GM19372 (cell line): ENCODE measurements around the gene UBFD1.
"Not testable (repeated sequence)": the region's sequence is repeated elsewhere in the genome, so short reads cannot be mapped to it uniquely, and the experiment has no call there.

ENCODE experiments used
- ATAC-seq: cut with Tn5 transposase; IDR thresholded peaks from one replicate; pipeline ENCODE4 v1.9.1; 2021; ENCODE audit warnings: mild to moderate bottlenecking, low read depth, moderate library complexity; ENCODE audit not compliant: unreplicated experiment

UBFD1 gene

GRCh38 chr16:23556881-23557778 lies at the start of gene UBFD1, which contains the start of gene EARS2:
Gene UBFD1 (plus strand): TSS chr16:23557727. CDS start chr16:23557743, 16 bp downstream.
Gene EARS2 (minus strand): TSS chr16:23557350. CDS start chr16:23557343, 7 bp downstream.
- ATAC-seq: peak; percentile 86

GRCh38 chr16:23508589-23509440 lies 48.7 kb upstream of the UBFD1 start:
- no peak for ATAC-seq

DNA sequence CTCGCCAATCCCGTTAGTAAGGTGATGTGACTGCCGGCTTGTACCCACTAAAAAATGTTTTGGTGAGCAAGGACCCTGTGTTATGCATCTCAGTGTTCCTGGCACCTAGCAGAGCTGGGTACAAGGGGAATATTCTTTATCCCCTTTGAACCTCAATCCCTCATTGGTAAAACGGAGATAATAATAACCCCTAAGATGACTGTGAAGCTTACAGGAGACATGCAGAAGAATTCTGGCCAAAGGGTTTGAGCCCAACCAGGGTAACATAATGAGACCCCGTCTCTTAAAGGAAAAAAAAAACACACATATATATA lies 48.1 kb upstream of the UBFD1 start:
- no peak for ATAC-seq

DNA sequence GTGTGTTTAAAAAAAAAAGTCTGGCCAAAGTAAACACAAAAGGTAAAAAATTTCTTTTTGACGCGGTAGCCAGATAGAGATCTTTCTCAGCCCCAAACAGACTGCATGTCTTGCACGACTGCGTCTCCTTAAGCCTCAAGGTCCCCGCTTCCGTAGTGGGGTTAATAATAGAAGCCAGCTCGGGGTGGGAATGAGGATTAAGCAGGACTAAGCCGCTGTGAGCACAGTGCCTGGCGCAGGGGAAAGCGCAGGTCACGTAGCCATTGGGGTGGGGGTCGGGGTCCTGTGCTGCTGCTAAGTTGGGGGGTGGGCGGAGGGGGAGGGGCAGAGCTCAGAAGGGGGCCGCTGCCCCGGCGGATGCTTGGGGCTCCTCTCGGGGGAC lies 47.8 kb upstream of the UBFD1 start:
- ATAC-seq: peak; percentile 3

DNA sequence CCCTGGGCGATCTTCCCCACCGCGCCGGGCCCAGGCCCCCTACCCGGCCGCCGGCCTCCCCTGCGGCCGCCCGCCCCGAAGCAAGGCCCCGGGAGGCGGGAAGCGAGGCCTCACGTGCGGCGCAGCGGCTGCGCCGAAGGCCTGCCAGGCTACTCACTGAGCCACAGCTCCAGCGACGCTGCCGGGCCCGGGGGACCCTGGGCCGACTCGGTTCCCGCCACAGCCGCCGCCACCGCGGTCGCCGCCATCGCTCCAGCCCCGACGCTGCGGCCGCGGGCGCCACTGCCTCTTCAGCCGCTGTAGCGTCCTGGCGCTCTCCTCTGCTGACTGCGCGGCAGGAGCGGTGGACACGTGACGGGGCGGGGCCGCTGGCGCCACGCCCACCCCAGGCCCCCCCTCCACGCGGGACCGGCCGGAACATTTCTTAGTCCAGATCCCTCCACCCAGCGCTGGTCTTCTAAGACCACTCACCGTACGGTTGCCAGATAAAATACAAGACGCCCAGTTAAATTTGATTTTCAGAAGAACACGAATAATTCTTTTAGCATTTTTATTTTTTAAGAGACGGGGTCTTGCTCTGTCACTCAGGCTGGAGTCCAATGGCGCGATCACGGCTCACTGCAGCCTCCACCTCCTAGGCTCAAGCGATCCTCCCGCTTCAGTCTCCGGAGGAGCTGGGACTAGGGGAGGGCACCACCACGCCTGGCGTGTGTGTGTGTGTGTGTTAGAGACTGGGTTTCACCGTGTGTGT lies 47.2 kb upstream of the UBFD1 start, which contains the start of gene GGA2:
TSS of gene GGA2 (minus strand) at position 331 of the 751 bp plus-strand sequence. CDS start at position 248, 83 bp downstream.
- ATAC-seq: peak; percentile 70

GRCh38 chr16:23510915-23511270 lies 46.6 kb upstream of the UBFD1 start:
- not testable (repeated sequence) for ATAC-seq

DNA sequence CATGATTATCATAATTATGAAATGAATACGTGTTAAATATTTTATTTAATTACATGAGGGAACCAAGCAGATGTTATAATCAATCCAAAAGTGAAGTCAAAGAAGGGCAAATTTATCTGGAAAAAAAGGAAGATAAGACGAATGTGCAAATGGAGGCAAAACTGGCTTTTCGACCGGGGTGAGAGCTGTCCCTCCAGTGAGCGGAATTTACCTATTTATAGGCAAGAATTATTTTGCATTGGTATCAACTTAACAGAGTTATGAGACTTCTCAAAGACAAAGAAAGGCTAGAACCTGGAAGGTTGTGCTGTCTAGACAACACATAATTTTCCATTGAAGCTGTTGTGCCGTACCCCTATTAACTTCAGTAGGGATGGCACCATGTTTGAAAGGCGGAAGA lies 45.8 kb upstream of the UBFD1 start:
- ATAC-seq: no peak

DNA sequence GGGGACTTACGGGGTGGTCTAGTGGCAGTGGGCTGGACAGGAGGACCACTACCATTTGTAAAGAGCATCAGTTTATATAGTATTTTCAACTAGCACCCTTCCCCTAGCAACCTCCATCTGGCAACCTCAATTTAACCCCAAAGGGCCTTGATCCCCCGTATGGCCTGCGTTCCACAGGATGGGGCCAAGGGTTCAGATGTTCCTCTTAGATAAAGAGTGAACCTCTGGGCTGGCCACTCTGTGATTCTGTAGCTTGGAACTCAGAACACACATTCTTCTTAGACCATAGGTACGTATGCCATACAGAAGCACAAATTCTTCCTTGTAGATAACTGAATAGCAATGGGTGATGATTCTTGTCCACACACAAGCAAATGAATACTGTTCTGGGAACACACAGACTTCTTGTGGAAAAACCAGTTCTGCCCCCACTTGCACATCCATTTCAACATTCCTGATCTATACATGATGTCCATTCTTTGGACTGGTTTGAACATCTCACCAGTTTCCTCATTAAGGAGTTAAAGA lies 45.3 kb upstream of the UBFD1 start:
- no peak for ATAC-seq

- no peak for ATAC-seq
Observed at GRCh38 chr16:23514381-23515152, 43.0 kb upstream of the UBFD1 start.

DNA sequence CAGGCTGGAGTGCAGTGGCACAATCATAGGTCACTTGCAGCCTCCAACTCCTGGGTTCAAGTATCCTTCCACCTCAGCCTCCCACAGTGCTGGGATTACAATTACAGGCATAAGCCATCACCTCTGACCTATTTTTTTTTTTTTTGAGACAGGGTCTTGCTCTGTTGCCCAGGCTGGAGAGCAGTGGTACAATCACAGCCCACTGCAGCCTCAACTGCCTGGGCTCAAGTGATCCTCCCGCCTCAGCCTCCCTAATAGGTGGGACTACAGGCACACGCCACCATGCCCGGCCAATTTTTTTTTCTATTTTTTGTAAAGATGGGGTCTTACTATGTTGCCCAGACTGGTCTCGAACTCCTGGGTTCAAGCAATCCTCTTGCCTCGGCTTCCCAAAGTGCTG lies 41.6 kb upstream of the UBFD1 start:
- ATAC-seq: no peak

DNA sequence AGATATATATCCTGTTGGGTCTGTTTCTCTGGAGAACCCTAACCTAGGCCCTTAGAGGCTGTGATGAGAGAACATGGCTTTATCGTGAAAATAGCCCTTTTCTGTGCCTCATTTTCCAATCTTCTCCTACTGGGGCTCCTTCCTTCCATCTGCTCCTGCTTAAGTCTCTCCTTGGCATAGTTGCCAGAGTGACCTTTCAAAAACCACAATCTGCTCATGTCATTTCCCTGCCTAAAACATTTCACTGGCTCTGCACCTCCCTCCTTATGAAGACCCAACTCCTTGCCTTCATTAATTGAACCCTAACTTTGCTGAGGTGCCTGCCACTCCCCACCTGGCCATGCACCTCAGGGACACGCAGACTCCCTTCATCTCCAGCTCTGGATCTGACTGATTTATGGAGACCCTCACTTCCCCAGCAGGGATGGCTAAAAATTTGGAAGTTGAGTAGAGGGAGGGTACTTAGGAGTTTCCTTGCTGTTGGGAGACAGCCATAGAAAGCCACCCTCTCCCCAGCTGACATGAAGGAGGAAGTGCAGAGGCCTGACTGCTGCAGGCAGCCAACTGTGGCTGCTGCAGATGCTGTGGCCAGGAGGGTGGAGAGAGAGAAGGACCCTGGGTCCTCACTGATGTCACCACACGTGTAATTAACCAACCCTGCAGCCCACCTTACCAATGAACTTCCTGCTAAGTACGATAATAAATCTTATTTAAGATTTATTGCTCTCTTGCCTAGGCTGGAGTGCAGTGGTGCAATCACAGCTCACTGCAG lies 41.0 kb upstream of the UBFD1 start:
- ATAC-seq: no peak

DNA sequence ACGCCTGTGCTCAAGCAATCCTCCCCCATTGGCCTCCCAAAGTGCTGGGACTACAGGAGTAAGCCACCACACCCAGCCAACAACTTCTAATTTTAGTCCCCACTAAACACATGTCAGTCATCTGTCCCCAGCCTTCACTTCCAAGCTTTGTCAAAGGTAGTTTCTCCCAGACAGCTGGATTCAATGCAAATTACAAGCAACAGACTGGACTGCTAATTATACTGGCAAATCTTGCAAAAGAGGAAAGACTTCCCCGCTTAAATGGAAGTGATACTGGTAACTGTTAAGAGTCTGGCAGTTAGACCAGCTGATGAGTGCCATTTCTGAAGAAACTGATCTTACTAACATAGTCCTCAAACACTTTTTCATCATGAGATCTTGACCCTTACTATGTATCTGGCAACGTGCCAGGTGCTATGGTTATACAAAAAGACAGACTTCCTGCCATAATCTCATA lies 39.1 kb upstream of the UBFD1 start:
- no peak for ATAC-seq

GRCh38 chr16:23519282-23519681 lies 38.2 kb upstream of the UBFD1 start:
- no peak for ATAC-seq

DNA sequence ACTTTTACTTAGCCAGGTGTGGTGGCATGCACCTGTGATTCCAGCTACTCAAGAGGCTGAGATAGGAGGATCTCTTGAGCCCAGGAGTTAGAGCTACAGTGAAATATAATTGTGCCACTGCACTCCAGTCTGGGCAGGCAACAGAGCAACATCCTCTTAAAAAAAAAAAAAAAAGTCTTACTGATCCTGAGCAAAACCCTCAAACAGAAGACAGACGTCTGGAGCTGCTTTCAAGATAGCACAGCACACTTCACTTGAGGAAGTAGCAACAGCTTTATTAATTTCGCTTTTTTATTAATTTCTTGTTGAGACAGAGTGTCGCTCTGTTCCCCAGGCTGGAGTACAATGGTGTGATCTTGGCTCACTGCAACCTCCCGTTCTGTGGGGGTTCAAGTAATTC lies 37.0 kb upstream of the UBFD1 start:
- no peak for ATAC-seq

GRCh38 chr16:23521037-23521743 lies 36.3 kb upstream of the UBFD1 start:
- ATAC-seq: no peak

- ATAC-seq: no peak
Observed at GRCh38 chr16:23521965-23522364, 35.6 kb upstream of the UBFD1 start.

DNA sequence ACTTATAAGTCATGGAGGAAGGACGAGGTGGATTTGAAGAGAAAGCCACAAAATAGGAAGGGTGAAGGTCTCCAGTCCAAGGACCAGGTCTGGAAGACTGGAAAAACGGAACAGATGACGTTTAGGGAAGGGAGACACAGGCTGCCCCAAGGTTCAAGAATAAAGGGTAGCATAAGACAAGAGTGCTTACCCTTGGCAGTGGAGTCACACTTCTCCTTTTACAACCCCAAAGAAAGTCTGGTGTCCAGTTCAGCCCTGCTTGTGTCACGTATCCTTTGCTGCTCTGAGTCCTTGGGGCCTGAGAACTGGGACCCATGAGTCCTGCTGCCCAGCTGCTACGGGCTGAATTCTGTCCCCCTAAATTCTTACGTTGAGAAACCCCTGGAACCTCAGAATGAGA lies 34.2 kb upstream of the UBFD1 start:
- no peak for ATAC-seq

- ATAC-seq: no peak
Observed at GRCh38 chr16:23523876-23524385, 33.6 kb upstream of the UBFD1 start.
